Measurements from ENCODE around the gene LRBA. TPM values are rescaled to one million over a fixed set of nuclear protein-coding genes. Genes with fewer than 3 reads are reported as not detected.

The LRBA gene
- polyA plus RNA-seq, 5 donors: 39.8 to 58.2 (median 54.4) TPM

DNA sequence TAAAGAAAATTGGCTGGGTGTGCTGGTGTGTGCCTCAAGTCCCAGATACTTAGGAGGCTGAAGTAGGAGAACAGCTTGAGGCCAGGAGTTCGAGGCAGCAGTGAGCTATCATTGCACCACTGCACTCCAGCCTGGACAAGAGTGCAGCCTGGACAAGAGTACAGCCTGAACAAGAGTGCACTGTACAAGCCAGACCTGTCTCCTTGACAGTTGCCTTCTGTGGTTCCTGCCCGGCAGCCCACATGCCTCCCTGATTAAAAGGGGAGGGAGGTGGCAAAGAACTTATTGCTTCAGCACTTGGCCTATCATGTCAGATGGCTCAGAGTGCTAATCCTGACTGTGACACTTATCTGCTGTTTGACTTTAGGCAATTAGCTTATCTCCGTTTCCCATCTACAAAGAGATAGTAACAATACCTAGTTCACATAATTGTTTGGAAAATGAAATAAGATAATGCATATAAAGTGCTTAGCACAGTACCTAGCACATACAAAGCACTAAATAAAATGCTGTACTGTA, 687.8 kb downstream of the LRBA start:
- DNase-seq: no peak

DNA sequence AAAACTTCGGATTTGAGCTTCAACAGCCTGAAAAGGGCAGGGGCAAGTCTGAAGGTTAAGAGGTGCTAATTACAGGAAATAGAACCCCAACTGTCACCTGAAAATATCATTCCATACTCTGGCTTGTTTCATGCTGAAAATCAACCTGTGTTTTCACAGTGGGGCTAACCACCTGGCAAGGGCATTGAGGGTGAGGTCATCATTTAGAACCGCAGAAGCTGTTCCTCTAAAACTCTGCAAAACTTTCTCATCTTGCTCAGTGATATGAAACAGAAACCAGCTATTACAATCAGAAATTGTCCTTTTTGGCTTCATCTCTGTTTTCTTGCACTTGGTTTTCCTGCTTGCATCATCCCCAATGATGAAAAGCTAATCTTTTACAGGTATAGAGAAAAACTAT, 689.2 kb downstream of the LRBA start:
- DNase-seq: no peak

DNA sequence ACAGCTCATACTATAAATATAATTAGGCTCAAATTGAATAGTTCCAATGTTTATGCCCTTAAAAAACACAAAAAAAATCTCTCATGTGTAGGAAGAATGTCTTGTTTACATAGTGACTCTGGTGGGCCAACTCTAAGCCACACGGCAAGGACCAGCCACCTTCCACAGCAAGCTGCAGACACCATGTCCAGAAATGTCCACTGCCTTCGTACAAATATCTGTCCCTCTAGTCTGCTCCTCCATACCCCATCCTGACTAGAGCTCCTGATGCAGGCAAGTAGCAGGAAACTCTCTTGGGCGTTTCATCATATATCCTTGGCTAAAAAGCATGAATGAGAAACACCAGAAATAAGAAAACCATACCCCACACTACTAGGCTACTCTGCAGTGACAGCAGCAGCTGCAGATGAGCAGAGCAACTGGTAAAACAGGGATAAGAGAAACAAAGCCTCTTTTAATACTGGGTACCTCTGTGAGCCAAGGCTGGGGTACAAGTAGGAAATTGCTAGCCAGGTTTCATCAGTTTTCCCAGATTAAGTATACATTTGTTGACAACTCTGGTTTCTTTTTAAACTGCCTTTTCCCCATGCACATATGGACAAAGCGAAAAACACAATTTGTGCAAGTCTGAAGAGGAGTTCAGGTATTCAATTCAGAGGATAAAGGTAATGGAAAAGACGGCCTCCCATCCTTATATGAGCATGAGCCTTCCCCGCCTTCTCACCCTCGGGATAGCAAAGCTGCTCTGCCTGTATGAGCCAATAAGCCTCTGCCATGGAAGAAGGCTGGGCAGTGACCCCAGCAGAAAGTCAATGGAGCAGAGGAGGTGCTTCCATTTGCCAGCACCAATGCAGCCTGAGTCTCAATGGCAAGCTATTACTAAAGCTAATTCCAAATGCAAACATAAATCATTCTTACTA, 691.4 kb downstream of the LRBA start:
- peak; percentile 17 to 25 for DNase-seq

DNA sequence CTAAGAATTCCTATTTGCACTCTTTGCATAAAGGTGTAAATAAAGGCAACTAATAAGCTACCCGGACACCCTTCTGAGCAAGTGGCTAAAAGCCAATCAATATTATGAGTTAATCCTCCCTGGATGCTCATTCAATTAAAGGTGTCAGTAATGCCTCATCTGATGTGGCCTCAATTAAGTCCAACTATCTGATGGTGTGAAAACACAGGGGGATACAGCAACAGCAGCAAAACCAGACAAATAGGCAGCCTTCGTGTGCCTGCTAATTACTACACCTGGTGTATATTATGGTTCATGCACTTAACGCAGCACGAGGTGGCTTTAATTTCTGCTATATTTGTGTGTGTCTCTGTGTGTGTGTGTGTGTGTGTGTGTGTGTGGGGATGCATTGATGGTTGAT, 692.4 kb downstream of the LRBA start:
- no peak for DNase-seq

GRCh38 chr4:150321113-150321512, 694.0 kb downstream of the LRBA start:
- no peak for DNase-seq

- DNase-seq: no peak
Measured at GRCh38 chr4:150318971-150319370, 696.1 kb downstream of the LRBA start.

- no peak for DNase-seq
Measured at GRCh38 chr4:150318527-150318926, 696.6 kb downstream of the LRBA start.

DNA sequence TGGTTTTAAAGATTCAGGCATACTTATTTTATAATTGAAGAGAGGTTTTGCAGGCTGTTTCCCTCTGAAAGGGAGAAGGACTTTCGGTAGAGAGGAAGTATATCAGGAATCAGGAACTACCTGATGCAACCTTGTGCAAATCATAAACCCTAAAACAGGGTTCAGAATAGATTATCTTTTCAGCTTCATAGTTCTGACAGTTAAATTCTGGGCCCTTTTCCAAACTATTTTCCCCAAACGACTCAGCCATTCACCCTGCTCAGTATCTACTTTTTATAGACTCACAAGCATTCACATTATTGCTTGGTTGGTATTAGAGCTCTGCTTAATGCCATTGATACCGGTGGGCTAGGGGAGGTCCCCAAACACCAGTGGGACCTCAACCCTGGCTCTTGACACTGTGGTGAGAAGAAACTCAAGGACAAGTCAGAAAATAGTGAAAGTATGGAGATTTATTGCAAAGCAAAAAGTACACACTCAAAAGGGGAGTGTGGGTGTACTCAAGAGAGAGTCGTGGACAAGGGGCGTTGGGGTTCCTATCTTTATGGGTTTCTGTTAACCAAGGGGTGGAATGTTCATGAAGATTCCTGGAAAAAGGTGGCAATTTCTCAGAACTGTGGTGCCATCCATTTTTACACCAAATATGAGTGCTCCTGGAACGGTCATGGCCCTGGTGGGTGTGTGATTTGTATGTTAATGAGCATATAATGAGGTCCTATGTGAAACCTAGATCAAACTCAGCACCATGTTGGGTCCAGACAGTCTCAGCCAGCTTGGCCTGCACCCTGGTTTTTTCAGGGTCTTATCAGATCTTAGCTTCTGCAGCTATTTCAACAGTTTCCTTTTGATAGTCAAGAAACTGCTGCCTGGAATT, 698.5 kb downstream of the LRBA start:
- no peak for DNase-seq

DNA sequence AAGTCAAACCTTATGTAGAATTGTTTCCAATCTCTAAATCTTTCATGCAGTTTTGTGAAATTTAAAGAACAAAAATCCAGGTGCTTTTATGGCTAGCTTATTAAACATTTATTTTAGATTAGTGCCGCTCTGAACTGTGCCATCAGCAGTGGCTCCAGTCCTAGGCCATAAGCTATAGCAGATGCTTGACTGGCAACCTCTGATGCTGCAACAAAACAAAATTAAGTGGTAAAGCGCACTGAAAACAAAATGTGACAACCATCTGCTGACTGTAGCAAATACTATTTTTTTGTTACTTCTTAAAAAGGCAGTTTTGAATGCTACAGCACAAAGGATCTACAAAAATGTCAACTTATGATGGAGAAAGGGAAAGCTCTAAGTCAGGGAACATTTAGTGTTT, 699.4 kb downstream of the LRBA start:
- DNase-seq: no peak

GRCh38 chr4:150315175-150315574, 699.9 kb downstream of the LRBA start:
- no peak for DNase-seq

GRCh38 chr4:150314031-150314430, 701.1 kb downstream of the LRBA start:
- no peak for DNase-seq

- no peak for DNase-seq
Measured at GRCh38 chr4:150310159-150310895, 704.8 kb downstream of the LRBA start.

DNA sequence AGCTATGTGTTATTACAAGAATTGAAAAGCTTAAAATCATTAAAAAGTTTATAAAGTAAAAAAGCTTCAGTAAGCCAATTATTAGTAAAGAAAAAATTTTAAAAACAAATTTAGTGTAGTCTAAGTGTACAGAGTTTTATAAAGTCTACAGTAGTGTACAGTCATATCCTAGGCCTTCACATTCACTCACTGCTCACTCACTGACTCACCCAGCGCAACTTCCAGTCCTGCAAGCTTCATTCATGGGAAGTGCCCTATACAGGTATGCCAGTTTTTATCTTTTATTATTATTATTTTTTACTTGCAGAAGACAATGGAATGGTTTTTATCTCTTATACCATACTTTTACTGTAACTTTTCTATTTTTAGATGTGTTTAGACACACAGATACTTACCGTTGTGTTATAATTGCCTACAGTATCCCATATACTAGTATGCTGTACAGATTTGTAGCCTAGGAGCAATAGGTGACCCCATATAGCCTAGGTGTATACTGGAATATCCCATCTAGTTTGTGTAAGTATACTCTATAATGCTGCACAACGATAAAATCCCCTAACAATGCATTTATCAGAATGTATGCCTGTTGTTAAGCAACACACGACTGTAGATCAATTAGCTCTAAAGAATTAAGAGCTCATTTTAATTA, 706.1 kb downstream of the LRBA start:
- no peak for DNase-seq

DNA sequence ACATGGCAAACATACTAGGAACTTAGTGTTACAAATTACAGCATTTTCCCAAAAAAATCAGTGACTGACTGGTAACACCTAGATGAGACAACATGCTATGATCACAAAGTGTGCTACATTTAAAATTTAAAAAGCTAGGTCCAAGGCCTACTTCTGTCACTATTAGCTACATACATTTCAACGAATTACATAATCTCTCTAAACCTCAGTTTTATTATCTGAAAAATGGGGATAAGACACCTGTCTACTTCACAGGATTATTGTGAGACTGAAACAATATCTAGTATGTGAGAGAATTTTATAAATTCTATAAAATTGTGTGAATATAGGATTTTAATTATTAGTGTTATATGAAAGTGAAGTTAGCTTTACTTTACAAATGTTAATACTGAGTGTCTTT, 708.4 kb downstream of the LRBA start:
- no peak for DNase-seq

GRCh38 chr4:150305995-150306394, 709.1 kb downstream of the LRBA start:
- no peak for DNase-seq

DNA sequence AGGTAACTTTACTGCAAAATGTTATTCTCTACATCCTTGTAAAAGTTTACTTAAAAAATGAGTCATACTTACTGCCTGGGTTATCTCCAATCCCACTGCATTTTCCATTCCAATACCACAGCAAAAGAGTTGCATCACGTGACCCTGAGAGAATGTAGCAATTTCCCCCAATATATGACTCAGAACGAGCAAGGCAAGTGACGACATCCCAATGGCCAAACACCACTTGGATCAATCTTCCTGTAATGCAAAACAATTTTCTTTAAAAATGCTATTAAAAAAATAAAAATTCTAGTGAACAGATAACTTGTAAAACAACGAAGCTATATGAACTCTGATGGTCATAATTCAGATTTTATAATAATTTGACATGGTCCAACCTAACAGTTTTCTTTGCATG, 712.5 kb downstream of the LRBA start:
- no peak for DNase-seq

DNA sequence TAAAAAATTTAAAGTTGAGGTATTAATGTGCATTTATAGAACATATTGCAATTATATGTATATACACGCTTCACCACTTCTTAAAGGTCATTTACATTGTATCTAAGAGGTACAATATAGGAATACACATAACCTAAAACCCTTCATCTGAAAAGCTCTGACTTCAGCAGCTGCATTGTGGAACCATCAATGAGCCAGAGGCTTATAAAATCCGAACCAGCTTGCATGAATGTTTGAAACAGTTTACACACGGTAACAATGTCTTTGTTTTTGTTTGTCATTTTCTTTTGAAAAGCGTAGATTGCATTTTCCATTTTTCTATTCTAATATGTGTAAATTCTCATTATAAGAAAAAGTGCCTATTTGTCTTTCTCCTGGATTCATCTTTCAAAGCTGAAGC, 715.3 kb downstream of the LRBA start:
- no peak for DNase-seq

DNA sequence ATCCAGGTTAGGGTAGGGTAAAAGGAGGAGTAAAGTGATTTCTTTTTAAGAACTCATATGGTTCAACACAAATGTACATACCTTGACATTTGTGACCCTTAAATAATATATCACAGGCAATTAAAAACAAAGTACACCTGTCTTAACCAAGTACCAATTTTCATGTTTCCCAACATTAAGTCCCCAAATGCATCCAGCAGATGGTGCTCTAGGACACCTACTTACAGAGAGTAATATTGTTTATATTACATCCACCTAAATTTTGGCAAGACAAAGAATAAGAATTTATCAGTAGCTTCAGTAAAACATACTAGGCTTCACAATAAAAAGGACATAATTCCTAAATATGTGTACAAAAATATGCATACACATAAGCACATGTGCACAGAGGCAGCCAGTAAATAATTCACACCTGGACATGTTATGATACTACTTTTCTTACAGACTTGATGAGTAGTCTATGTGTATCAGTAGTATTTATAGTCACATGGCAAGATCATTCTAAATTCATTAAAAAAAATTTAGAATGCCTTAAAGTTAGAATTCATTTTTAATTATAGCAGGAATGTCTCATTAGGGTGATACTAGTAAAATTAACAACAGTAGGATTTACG, 717.1 kb downstream of the LRBA start:
- peak; percentile 17 to 23 for DNase-seq

DNA sequence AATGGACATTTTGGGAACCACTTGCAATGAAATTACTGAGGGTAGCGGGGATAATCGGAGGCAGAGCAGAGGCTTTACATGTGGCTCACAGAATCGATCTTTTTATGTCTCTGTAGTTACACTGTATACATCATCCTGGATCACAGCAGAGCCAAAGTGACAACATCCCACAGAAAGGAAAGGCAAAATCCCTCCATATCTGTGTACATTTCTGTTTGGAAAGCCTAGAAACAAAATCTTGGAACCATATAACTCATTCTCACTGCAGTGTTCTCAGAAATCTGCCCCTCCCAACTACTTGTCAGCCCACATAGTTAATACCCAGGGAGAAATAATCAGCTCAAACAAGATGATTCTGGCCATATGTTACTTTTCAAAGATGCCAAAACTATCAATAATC, 725.2 kb downstream of the LRBA start:
- no peak for DNase-seq

- DNase-seq: no peak
Measured at GRCh38 chr4:150289198-150289597, 725.9 kb downstream of the LRBA start.

GRCh38 chr4:150286656-150287055, 728.4 kb downstream of the LRBA start:
- no peak for DNase-seq
